Measurements from ENCODE around the gene OR2T3. TPM values are rescaled to one million over a fixed set of nuclear protein-coding genes. Genes with fewer than 3 reads are reported as not detected.
"Not testable (repeated sequence)": the region's sequence is repeated elsewhere in the genome, so short reads cannot be mapped to it uniquely, and the experiment has no call there.

The OR2T3 gene
- total RNA-seq, result not detected

GRCh38 chr1:248473051-248473450 is at the start of gene OR2T3:
TSS of gene OR2T3 (plus strand) at chr1:248473351. CDS start at chr1:248473351, 0 bp downstream.
- DNase-seq (ENCODE audit: low spot score); ATAC-seq: not testable (repeated sequence)

- not testable (repeated sequence) for ATAC-seq; DNase-seq (ENCODE audit: low spot score)
Measured at GRCh38 chr1:248427526-248428191, 45.5 kb upstream of the OR2T3 start.

- ATAC-seq; DNase-seq (ENCODE audit: low spot score): not testable (repeated sequence)
Measured at GRCh38 chr1:248428192-248428533, 45.0 kb upstream of the OR2T3 start.

GRCh38 chr1:248431683-248432082 is 41.5 kb upstream of the OR2T3 start:
- not testable (repeated sequence) for DNase-seq (ENCODE audit: low spot score); ATAC-seq

- ATAC-seq; DNase-seq (ENCODE audit: low spot score): not testable (repeated sequence)
Measured at GRCh38 chr1:248432201-248432600, 41.0 kb upstream of the OR2T3 start.

GRCh38 chr1:248433811-248434415 is 39.2 kb upstream of the OR2T3 start:
- not testable (repeated sequence) for DNase-seq (ENCODE audit: low spot score); ATAC-seq

GRCh38 chr1:248434913-248435312 is 38.2 kb upstream of the OR2T3 start:
- ATAC-seq; DNase-seq (ENCODE audit: low spot score): not testable (repeated sequence)

GRCh38 chr1:248436303-248436702 is 36.8 kb upstream of the OR2T3 start:
- DNase-seq (ENCODE audit: low spot score); ATAC-seq: not testable (repeated sequence)

- not testable (repeated sequence) for DNase-seq (ENCODE audit: low spot score); ATAC-seq
Measured at GRCh38 chr1:248438668-248439067, 34.5 kb upstream of the OR2T3 start.

GRCh38 chr1:248439283-248439682 is 33.9 kb upstream of the OR2T3 start:
- DNase-seq (ENCODE audit: low spot score); ATAC-seq: not testable (repeated sequence)

GRCh38 chr1:248442500-248443277 is 30.5 kb upstream of the OR2T3 start:
- not testable (repeated sequence) for DNase-seq (ENCODE audit: low spot score)

GRCh38 chr1:248444603-248445002 is 28.5 kb upstream of the OR2T3 start:
- DNase-seq (ENCODE audit: low spot score); ATAC-seq: not testable (repeated sequence)

More at GRCh38 chr1:248442500-248443277, 30.5 kb upstream of the OR2T3 start:
- not testable (repeated sequence) for ATAC-seq

GRCh38 chr1:248445399-248445798 is 27.8 kb upstream of the OR2T3 start, which contains the start of gene OR2T2:
TSS of gene OR2T2 (plus strand) at chr1:248445637. CDS start at chr1:248452798, 7,161 bp downstream.
- not testable (repeated sequence) for ATAC-seq; DNase-seq (ENCODE audit: low spot score)

GRCh38 chr1:248448409-248449074 is 24.6 kb upstream of the OR2T3 start:
- not testable (repeated sequence) for ATAC-seq; DNase-seq (ENCODE audit: low spot score)

- DNase-seq (ENCODE audit: low spot score), result not testable (repeated sequence)
Measured at GRCh38 chr1:248449821-248450465, 23.2 kb upstream of the OR2T3 start.

GRCh38 chr1:248450466-248451145 is 22.5 kb upstream of the OR2T3 start:
- not testable (repeated sequence) for DNase-seq (ENCODE audit: low spot score); ATAC-seq

More at GRCh38 chr1:248449821-248450465, 23.2 kb upstream of the OR2T3 start:
- not testable (repeated sequence) for ATAC-seq

GRCh38 chr1:248453619-248454018 is 19.5 kb upstream of the OR2T3 start:
- DNase-seq (ENCODE audit: low spot score); ATAC-seq: not testable (repeated sequence)

- ATAC-seq; DNase-seq (ENCODE audit: low spot score): not testable (repeated sequence)
Measured at GRCh38 chr1:248455045-248455444, 18.1 kb upstream of the OR2T3 start.

GRCh38 chr1:248456635-248457034 is 16.5 kb upstream of the OR2T3 start:
- ATAC-seq, result peak; percentile 33
- DNase-seq (ENCODE audit: low spot score), result not testable (repeated sequence)
